ENCODE results near the gene NDUFB10.

The NDUFB10 gene

GRCh38 chr16:1959269-1960039 is at the start of gene NDUFB10:
Gene NDUFB10, plus strand, starts transcription at chr16:1959538. Its CDS starts 87 bp downstream, at chr16:1959625.
- H3K36me3 Mint-ChIP-seq = peaks cover 31% of the 10 kb centered on the region
- H3K27ac Mint-ChIP-seq = peak within 1 kb of the TSS; percentile 97
- H3K27me3 Mint-ChIP-seq = no peaks in the 10 kb centered on the region
- peak; percentile 91 for ATAC-seq
- H3K4me1 Mint-ChIP-seq = peaks cover 54% of the 10 kb centered on the region
- H3K9me3 Mint-ChIP-seq = no peaks in the 10 kb centered on the region
- peak within 1 kb of the TSS; percentile 99 for H3K4me3 Mint-ChIP-seq

GRCh38 chr16:1909561-1910231 is 49.6 kb upstream of the NDUFB10 start:
- no peak for ATAC-seq
- no peaks in the 10 kb centered on the region for H3K9me3 Mint-ChIP-seq
- H3K4me3 Mint-ChIP-seq = no peak overlapping the region
- no peaks in the 10 kb centered on the region for H3K4me1 Mint-ChIP-seq
- H3K27me3 Mint-ChIP-seq = peaks cover 51% of the 10 kb centered on the region
- H3K27ac Mint-ChIP-seq = no peak overlapping the region
- no peaks in the 10 kb centered on the region for H3K36me3 Mint-ChIP-seq

GRCh38 chr16:1911467-1912214 is 47.7 kb upstream of the NDUFB10 start:
- no peak for ATAC-seq
- no peak overlapping the region for H3K27ac Mint-ChIP-seq
- no peaks in the 10 kb centered on the region for H3K9me3 Mint-ChIP-seq
- no peaks in the 10 kb centered on the region for H3K4me1 Mint-ChIP-seq
- peaks cover 58% of the 10 kb centered on the region for H3K27me3 Mint-ChIP-seq
- H3K36me3 Mint-ChIP-seq = no peaks in the 10 kb centered on the region
- no peak overlapping the region for H3K4me3 Mint-ChIP-seq

- no peaks in the 10 kb centered on the region for H3K4me1 Mint-ChIP-seq
- H3K27ac Mint-ChIP-seq = no peak overlapping the region
These were observed 47.2 kb upstream of the NDUFB10 start for GRCh38 chr16:1912215-1912543.

GRCh38 chr16:1913327-1914083 is 45.8 kb upstream of the NDUFB10 start:
- Mint-ChIP-seq H3K36me3 (no peaks in the 10 kb centered on the region), H3K9me3 (no peaks in the 10 kb centered on the region), H3K4me1 (no peaks in the 10 kb centered on the region), H3K27ac (no peak overlapping the region), H3K27me3 (peaks cover 54% of the 10 kb centered on the region), H3K4me3 (no peak overlapping the region)
- ATAC-seq = peak; percentile 10

More at GRCh38 chr16:1912215-1912543, 47.2 kb upstream of the NDUFB10 start:
- Mint-ChIP-seq H3K9me3 (no peaks in the 10 kb centered on the region), H3K27me3 (peaks cover 58% of the 10 kb centered on the region), H3K4me3 (no peak overlapping the region), H3K36me3 (no peaks in the 10 kb centered on the region)
- ATAC-seq = no peak

- no peak overlapping the region for H3K4me3 Mint-ChIP-seq
- peaks cover 54% of the 10 kb centered on the region for H3K27me3 Mint-ChIP-seq
- ATAC-seq = peak; percentile 9
- H3K9me3 Mint-ChIP-seq = no peaks in the 10 kb centered on the region
- no peaks in the 10 kb centered on the region for H3K36me3 Mint-ChIP-seq
- H3K27ac Mint-ChIP-seq = no peak overlapping the region
- H3K4me1 Mint-ChIP-seq = no peaks in the 10 kb centered on the region
These were observed 45.2 kb upstream of the NDUFB10 start for GRCh38 chr16:1914084-1914608.

GRCh38 chr16:1914988-1915387 is 44.4 kb upstream of the NDUFB10 start:
- Mint-ChIP-seq H3K27me3 (peaks cover 61% of the 10 kb centered on the region), H3K9me3 (no peaks in the 10 kb centered on the region), H3K36me3 (no peaks in the 10 kb centered on the region), H3K27ac (no peak overlapping the region), H3K4me1 (no peaks in the 10 kb centered on the region), H3K4me3 (no peak overlapping the region)
- ATAC-seq = no peak

- no peak for ATAC-seq
- Mint-ChIP-seq H3K36me3 (no peaks in the 10 kb centered on the region), H3K27ac (no peak overlapping the region), H3K4me3 (no peak overlapping the region), H3K27me3 (peaks cover 71% of the 10 kb centered on the region), H3K9me3 (no peaks in the 10 kb centered on the region), H3K4me1 (peaks cover 6% of the 10 kb centered on the region)
These were observed 43.4 kb upstream of the NDUFB10 start for GRCh38 chr16:1915732-1916639.

- Mint-ChIP-seq H3K36me3 (no peaks in the 10 kb centered on the region), H3K27me3 (peaks cover 78% of the 10 kb centered on the region), H3K9me3 (no peaks in the 10 kb centered on the region), H3K4me1 (peaks cover 12% of the 10 kb centered on the region), H3K4me3 (no peak overlapping the region), H3K27ac (no peak overlapping the region)
- ATAC-seq = no peak
These were observed 42.7 kb upstream of the NDUFB10 start for GRCh38 chr16:1916640-1916990.

GRCh38 chr16:1917056-1917664 is 42.2 kb upstream of the NDUFB10 start:
- Mint-ChIP-seq H3K4me1 (peaks cover 12% of the 10 kb centered on the region), H3K36me3 (no peaks in the 10 kb centered on the region), H3K4me3 (no peak overlapping the region), H3K27ac (no peak overlapping the region), H3K9me3 (no peaks in the 10 kb centered on the region), H3K27me3 (peaks cover 83% of the 10 kb centered on the region)
- no peak for ATAC-seq

GRCh38 chr16:1917665-1918350 is 41.5 kb upstream of the NDUFB10 start:
- Mint-ChIP-seq H3K27ac (no peak overlapping the region), H3K9me3 (peaks cover 2% of the 10 kb centered on the region), H3K36me3 (no peaks in the 10 kb centered on the region), H3K27me3 (peaks cover 87% of the 10 kb centered on the region), H3K4me1 (peaks cover 12% of the 10 kb centered on the region), H3K4me3 (no peak overlapping the region)
- no peak for ATAC-seq

- no peaks in the 10 kb centered on the region for H3K36me3 Mint-ChIP-seq
- peaks cover 2% of the 10 kb centered on the region for H3K9me3 Mint-ChIP-seq
- no peak within 1 kb of the TSS for H3K4me3 Mint-ChIP-seq
- peaks cover 87% of the 10 kb centered on the region for H3K27me3 Mint-ChIP-seq
- H3K27ac Mint-ChIP-seq = no peak within 1 kb of the TSS
- ATAC-seq = no peak
- H3K4me1 Mint-ChIP-seq = peaks cover 12% of the 10 kb centered on the region
These were observed 40.7 kb upstream of the NDUFB10 start, which contains the start of gene HS3ST6 for GRCh38 chr16:1918351-1919326. Gene HS3ST6, minus strand, starts transcription at chr16:1918415. Its CDS starts 92 bp downstream, at chr16:1918323.
